GM21381 (cell line): ENCODE results near the gene ERBB4.
"Not testable (repeated sequence)": the region's sequence is repeated elsewhere in the genome, so short reads cannot be mapped to it uniquely, and the experiment has no call there.

Experiments used
- ATAC-seq: cut with Tn5 transposase; IDR thresholded peaks from one replicate; pipeline ENCODE4 v1.9.1; 2021; ENCODE audit warnings: mild to moderate bottlenecking, moderate library complexity; ENCODE audit not compliant: unreplicated experiment

Gene ERBB4

GRCh38 chr2:212530373-212530772 is 8.2 kb downstream of the ERBB4 start:
- no peak for ATAC-seq

GRCh38 chr2:212528106-212528856 is 10.3 kb downstream of the ERBB4 start:
- no peak for ATAC-seq

DNA sequence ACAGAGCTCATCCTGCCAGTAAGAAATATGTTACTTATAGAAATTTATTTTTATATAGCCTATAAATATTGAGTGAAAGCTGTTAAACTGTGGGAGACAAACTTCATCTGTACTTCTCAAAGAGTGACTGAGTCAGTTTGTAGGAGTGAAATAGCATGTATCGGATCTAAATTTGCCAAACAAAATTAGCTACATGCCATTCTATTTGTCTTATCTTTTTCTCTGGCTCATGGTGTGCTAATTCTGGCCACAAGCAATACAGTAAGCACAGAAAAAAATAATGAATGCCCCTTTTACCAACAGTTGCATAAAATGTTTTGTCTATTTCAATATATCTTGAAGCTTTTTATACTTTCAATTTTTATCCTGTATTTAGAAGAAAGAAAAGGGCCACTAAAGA is 12.5 kb downstream of the ERBB4 start:
- no peak for ATAC-seq

DNA sequence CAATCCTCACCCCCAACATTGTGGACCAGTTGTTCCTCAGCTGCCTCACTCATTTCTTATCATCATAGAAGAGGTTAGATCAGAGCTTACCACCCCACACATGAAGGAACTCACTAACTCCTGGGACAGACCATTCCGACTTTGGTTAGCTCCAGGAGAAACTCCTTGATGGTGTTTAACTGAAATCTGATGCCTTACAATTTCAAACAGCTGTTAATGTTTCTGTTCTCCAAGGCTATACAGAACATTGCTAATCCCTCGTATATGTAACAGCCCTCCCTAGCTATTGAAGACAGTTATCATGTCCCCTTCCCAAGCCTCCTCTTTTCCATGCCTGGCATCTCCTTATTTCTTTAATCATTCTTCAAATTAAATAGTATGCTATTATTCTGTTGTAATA is 14.8 kb downstream of the ERBB4 start:
- no peak for ATAC-seq

- no peak for ATAC-seq
Measured at GRCh38 chr2:212520340-212520739, 18.3 kb downstream of the ERBB4 start.

DNA sequence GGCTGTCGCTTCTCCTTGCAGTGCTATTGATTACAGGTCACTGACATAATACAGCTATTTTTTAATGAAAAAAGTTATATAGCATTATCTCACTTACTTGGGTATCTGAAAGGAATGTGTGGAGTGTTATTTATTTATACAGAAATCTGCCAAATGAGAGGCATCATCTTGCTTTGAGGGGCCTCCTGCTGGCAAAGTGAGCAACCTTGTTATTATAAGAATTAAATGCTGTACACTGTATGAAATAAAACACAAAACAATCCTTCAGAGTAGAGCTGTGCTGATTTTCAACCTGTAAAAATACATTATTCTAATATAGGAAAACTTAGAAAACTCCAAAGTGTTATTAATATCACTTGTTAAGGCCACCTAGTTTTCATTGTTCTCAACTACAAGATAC is 20.9 kb downstream of the ERBB4 start:
- ATAC-seq = no peak

DNA sequence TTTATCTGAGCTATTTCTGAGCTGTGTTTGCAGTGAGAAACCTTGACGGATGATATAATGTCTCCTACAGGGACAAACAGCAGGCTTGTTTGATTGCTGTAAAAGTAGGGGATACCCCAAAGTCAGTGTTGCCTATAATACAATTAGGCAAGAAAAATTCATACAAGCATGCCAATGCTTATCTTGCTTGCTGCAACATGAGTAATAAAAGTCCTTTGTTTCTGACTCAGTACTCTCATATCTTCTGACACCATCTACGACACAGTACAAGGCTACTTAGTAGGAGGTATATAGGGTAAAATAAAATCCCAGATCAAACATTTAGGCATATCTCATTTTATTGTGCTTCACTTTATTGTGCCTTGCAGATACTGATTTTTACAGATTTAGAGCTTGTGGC is 33.0 kb downstream of the ERBB4 start:
- peak; percentile 43 for ATAC-seq

DNA sequence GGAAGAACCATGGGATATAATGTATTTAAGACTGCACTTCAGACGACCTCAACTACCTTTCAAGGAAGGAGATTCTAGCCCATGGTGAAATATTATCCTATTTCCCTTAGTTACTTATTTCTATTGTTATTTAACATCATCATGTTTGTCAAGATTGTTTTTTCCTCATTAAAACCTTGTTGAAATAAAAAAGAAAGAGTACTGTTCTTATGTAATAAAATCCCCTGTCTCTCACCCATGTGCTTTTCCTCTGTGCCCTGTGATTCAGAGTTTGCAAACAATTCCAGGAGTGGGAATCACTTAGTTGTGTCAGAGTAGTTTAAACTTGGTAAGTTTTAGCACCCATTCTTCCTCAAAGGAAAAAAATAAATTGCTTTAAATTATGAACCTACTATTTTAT is 43.6 kb downstream of the ERBB4 start:
- ATAC-seq = no peak

DNA sequence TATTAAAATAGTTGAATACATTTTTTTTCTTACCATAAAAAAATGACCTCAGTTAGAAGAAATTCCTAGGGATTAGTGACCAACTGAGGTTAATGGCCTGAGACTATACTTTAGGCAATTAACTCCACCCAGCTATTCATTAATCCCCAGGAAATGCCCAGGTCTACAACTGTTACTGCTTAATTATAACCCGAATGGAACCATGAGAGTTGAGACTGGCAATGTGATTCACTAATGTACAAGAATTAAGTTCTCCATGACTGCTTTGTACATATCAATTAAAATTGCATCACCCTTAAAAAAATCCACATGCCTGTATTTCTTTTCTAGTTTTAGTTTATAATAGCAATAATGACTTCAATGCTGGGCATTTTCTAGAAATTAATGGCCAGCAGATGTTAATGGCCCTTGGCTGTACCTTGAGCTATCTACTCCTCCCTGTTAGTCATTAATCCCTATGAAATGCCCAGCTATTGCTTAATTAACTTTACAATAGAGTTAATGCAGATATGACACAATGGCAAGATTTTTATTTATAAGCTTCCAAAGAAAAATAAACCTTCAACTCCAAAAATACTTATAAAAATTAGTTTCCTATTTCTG is 44.1 kb downstream of the ERBB4 start:
- ATAC-seq = no peak

DNA sequence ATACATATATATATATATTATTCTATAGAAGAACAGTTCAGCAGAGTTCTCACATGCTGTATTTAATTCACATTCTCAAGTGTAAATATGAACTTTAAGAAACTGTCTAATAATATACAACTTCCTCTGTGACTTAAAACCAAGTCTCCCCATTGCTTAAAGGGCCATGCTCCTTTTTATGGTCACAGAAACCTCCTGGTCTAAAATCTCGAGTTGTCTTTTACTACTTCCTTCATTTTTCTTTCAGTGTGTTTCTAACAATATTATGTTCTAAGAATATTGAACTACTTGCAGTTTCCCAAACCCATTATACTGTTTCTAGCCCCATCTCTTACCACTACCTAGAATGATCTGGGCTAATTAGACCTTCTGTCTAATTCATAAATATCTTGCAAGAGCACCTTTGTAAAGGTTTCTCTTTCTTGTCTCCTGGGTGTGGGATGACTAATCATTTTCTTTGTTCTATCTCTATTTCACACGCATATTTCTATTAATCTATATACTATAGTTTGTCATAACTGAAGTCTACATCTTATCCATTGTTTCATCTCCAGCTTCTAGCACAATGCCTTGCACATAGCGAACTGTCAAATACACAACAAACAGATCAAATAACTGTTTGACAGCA is 48.8 kb downstream of the ERBB4 start:
- peak; percentile 76 for ATAC-seq

DNA sequence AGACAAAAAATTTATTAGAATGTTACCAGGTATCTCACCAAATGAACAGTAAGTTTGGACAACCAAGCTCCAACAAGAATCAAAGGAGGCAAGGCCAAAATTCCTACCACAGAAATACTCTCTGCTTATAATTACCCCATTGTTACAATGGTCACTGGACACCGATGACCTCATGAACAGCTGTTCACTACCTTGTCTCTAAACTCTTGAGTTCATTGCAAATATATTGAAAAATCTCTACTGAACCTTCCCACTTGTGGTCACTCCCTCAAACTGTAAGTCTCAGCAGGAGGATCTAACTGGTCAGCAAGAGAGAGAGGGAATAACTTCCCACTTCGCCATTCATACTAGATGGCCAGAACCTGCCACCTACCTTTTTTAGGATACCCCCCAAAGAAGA is 50.0 kb downstream of the ERBB4 start:
- ATAC-seq = no peak

DNA sequence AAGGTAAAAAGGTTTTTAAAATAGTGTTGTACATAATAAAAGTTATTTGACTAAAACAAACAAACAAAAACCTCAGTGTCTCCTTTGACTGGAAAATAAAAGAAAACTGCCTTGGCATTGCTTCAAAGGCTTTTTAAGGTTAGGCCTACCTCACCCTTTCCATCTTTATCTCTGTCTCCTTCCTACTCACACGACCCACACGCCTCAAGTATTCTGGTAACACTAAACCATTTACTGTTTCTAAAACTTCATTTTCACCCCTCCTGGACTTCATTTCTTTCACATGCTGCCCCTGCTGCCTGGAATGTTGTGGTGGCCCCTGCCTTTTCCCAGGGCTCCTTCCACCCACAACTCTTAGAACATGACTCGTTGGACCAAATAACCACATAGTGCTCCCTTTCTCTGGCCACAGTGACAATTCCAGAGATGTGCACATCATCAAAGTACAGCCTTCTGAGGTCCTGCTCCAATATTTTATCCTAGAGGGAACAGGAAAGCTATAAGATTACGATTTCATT is 54.0 kb downstream of the ERBB4 start:
- ATAC-seq = no peak

DNA sequence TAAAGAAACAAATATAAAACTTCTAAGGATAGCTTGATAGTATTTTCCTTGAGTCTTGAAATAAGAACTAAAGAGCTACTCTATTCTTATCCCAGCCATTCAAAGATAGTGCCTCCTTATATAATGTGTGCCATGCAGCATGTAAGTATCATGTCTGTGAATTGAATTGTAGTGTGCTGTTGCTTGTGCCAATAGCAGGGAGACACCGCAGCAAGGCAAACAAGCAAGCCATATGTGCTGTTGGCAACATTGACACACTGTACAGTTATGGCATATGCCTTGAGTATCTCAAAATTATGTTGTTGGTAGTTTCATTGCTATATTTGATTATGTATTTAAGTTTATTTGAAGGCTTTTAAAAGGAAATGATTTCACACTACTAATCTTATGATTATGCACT is 58.2 kb downstream of the ERBB4 start:
- no peak for ATAC-seq

DNA sequence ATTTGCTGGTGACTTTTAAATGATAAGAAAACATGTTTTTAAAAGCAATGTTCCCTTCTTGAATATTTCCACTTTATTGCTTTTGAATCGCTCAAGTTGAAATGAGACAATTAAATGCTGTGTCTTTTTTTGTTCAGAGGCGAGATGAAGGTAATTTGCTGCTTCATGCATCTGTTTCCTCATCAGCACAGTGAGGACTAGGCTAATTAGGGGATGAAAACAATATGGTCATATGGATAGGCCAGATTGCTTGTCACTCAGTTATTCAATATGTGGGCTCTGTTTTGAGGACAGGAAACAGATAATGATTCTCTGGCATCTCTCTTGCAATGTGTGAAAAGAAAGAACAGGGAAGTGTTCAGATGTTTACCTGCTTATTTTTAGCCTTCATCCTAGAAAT is 61.0 kb downstream of the ERBB4 start:
- ATAC-seq = no peak

- ATAC-seq = no peak
Measured at GRCh38 chr2:212473211-212473610, 65.4 kb downstream of the ERBB4 start.

- not testable (repeated sequence) for ATAC-seq
Measured at GRCh38 chr2:212467551-212467950, 71.1 kb downstream of the ERBB4 start.

- no peak for ATAC-seq
Measured at GRCh38 chr2:212465456-212465855, 73.1 kb downstream of the ERBB4 start.

DNA sequence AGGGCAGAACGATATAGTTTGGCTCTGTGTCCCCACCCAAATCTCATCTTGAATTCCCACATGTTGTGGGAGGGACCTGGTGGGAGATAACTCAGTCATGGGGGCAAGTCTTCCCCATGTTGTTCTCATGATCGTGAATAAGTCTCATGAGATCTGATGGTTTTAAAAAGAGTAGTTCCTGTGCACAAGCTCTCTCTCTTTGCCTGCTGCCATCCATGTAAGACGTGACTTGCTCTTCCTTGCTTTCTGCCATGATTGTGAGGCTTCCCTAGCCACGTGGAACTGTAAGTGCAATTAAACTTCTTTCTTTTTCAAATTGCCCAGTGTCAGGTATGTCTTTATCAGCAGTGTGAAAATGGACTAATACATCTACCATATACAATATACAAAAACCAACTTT is 76.9 kb downstream of the ERBB4 start:
- ATAC-seq = not testable (repeated sequence)

GRCh38 chr2:212454149-212454548 is 84.5 kb downstream of the ERBB4 start:
- ATAC-seq = no peak

DNA sequence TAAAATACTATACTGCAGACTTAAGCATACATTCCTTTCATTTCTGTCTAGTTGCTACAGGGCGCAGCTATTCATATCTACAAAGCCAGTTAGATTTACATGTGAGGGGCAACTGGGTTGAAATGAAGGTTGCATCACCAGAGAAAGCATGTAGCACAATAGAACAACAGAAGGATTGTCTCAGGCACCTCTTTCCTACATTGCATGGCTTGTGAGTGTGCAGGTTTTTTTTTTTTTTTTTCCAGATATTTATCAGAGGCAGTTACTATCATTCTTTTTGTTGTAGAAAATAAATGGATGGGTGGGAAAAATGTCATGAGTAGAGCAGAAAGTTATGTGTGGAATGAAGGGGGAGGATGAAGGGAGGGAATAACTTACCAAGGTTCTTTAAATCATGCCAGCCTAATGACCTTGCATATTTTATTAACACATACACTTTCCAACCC is 86.8 kb downstream of the ERBB4 start:
- ATAC-seq = no peak

GRCh38 chr2:212448698-212449097 is 89.9 kb downstream of the ERBB4 start:
- no peak for ATAC-seq

- no peak for ATAC-seq
Measured at GRCh38 chr2:212441821-212442220, 96.8 kb downstream of the ERBB4 start.
